ENCODE data around the gene STON1. TPM values are rescaled to one million over a fixed set of nuclear protein-coding genes. Genes with fewer than 3 reads are reported as not detected.
"Not testable (repeated sequence)": the region's sequence is repeated elsewhere in the genome, so short reads cannot be mapped to it uniquely, and the experiment has no call there.

Gene STON1
- total RNA-seq, 8 experiments from 2014 or later, result 3.3 to 70.9 (median 8.5) TPM

DNA sequence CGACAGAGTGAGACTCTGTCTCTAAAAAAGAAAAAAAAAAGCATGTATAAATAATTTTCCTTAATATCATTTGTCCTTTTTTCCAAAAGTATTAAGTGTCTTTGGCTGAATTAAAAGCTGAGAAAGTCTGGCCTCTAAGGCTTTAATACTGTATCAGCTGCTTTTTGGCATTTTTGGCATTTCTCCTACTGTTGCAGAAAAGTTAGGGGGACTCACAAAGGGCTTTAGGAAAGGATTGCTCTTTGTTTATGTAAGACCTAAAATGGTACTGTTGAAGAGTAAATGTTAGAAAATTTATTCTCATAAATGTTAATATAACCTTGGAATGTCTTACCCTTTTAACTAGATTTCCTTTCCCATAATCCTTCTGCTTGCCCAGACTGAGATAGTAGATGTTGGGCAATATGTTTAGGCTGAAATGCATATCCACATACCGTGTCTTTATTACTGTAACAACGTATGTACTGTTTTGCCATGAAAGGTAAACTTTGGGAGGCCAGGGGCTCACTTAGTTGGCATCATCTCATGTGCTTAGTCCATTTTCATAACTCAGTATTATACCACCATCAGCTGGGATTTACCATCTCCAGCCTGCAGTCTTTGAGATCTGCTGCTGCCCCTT lies 18.0 kb upstream of the STON1 start:
- Histone ChIP-seq H3K27ac (no peak overlapping the region), H3K4me1 (replicated peaks in 1 of 2) (peaks cover 5 to 6% of the 10 kb centered on the region in 2 donors), H3K4me3 (no peak overlapping the region)
- WGBS, 10 experiments, result 60 to 100% (median 86%) methylated on average over 1 to 3 of the region's 3 CpGs
- ATAC-seq (replicated peaks in 6 of 8), result no peak
- in situ Hi-C loops (cut with MboI; ENCODE audit: low pct_unique_long_range_greater_than_20kb in 2 of 9, low sequenced_read_pairs in 9 of 9, unreplicated experiment in 9 of 9), result no loop called here

- Histone ChIP-seq H3K4me1 (replicated peaks in 1 of 2) (peaks cover 5 to 6% of the 10 kb centered on the region in 2 donors), H3K27ac (no peak overlapping the region), H3K4me3 (no peak overlapping the region)
- in situ Hi-C loops (cut with MboI; ENCODE audit: low pct_unique_long_range_greater_than_20kb in 2 of 9, low sequenced_read_pairs in 9 of 9, unreplicated experiment in 9 of 9), result no loop called here
- 17 to 100% (median 93%) methylated on average over 1 to 4 of the region's 4 CpGs; no CpG with 5 or more reads in 1 of the 10 experiments for WGBS, 10 experiments
- no peak for ATAC-seq (replicated peaks in 6 of 8)
Observed at GRCh38 chr2:48512571-48512970, 17.4 kb upstream of the STON1 start.

GRCh38 chr2:48514348-48515003 lies 15.5 kb upstream of the STON1 start:
- no peak for ATAC-seq (replicated peaks in 6 of 8)
- Histone ChIP-seq H3K4me3 (no peak overlapping the region), H3K4me1 (replicated peaks in 1 of 2) (no peaks in the 10 kb centered on the region), H3K27ac (no peak overlapping the region)
- in situ Hi-C loops (cut with MboI; ENCODE audit: low pct_unique_long_range_greater_than_20kb in 2 of 9, low sequenced_read_pairs in 9 of 9, unreplicated experiment in 9 of 9), result no loop called here
- 71 to 100% (median 93%) methylated on average over 2 to 9 of the region's 9 CpGs for WGBS, 10 experiments

DNA sequence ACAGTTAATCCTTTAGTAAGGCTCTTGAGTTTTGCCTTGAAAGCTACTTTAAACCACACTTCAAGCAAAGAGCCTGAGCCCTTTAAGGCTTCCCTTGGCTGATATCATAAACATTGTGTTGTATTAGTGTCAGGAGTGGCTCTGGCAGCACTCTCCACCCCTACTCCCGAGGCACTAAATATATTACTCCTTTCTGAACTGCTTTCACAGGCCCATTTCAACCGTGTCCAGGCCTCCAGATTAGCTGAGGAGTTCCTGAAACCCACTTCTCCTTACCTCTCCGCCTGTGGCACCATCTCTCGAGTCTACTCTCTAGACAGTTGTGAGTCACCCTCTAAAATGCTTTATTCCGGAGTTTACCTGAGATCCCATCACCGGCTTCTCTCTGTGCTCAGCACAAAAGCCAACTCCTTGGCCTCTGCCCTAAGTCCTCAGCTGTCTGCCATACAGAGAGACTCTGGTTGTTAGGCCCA lies 14.4 kb upstream of the STON1 start:
- ATAC-seq (replicated peaks in 6 of 8), result no peak
- 70 to 100% (median 92%) methylated on average over 1 to 6 of the region's 6 CpGs; no CpG with 5 or more reads in 5 of the 10 experiments for WGBS, 10 experiments
- Histone ChIP-seq H3K4me3 (no peak overlapping the region), H3K27ac (no peak overlapping the region), H3K4me1 (replicated peaks in 1 of 2) (no peaks in the 10 kb centered on the region)
- in situ Hi-C loops (cut with MboI; ENCODE audit: low pct_unique_long_range_greater_than_20kb in 2 of 9, low sequenced_read_pairs in 9 of 9, unreplicated experiment in 9 of 9), result no loop called here

- 20 to 100% (median 86%) methylated on average over 1 to 11 of the region's 11 CpGs for WGBS, 10 experiments
- no peaks in the 10 kb centered on the region for H3K4me1 ChIP-seq (replicated peaks in 1 of 2)
- H3K27ac ChIP-seq, result no peak overlapping the region
- H3K4me3 ChIP-seq, result no peak overlapping the region
- in situ Hi-C loops (cut with MboI; ENCODE audit: low pct_unique_long_range_greater_than_20kb in 2 of 9, low sequenced_read_pairs in 9 of 9, unreplicated experiment in 9 of 9), result no loop called here
- ATAC-seq (replicated peaks in 6 of 8), result no peak
Observed at GRCh38 chr2:48519593-48519992, 10.4 kb upstream of the STON1 start.

GRCh38 chr2:48524756-48525155 lies 5.2 kb upstream of the STON1 start:
- ATAC-seq (replicated peaks in 6 of 8); in situ Hi-C loops (cut with MboI; ENCODE audit: low pct_unique_long_range_greater_than_20kb in 2 of 9, low sequenced_read_pairs in 9 of 9, unreplicated experiment in 9 of 9); H3K4me3 ChIP-seq; H3K27ac ChIP-seq: not testable (repeated sequence)
- WGBS, 10 experiments, result 75 to 100% (median 88%) methylated on average over 1 of the region's 3 CpGs; no CpG with 5 or more reads in 6 of the 10 experiments
- H3K4me1 ChIP-seq (replicated peaks in 1 of 2), result peaks cover 14 to 20% of the 10 kb centered on the region in 2 donors

DNA sequence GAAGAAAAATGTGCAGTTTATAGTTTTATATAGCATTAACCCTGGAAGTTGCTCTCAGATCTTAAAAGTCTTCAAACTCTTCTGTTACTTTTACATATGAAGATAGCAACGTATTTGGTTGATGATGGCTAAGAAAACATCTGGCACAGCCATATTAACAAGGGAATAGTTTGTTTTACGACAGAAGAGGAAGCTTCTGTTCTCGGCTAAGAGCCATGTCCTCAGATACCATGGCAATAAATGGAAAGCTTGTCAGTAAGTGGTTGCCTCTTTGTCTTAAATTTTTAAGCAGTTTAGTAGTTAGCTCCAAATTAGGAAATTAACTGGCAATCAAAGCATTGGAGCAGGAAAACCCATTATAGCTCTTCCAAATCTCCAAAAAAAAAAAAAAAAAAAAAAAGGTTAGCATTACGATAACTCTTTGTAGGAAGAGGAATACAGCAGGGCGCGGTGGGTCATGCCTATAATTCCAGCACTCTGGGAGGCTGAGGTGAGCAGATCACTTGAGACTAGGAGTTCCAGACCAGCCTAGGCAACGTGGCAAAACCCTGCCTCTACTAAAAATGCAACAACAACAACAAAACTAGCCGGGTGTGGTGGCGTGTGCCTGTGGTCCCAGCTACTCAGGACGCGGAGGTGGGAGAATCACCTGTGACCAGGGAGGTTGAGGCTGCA lies 4.5 kb upstream of the STON1 start:
- in situ Hi-C loops (cut with MboI; ENCODE audit: low pct_unique_long_range_greater_than_20kb in 2 of 9, low sequenced_read_pairs in 9 of 9, unreplicated experiment in 9 of 9), result no loop called here
- no peak for ATAC-seq (replicated peaks in 6 of 8)
- Histone ChIP-seq H3K27ac (no peak overlapping the region), H3K4me1 (replicated peaks in 1 of 2) (peaks cover 14 to 20% of the 10 kb centered on the region in 2 donors), H3K4me3 (no peak overlapping the region)
- 14 to 86% (median 76%) methylated on average over 1 to 10 of the region's 11 CpGs for WGBS, 10 experiments

- Histone ChIP-seq H3K27ac (no peak overlapping the region), H3K4me3 (no peak overlapping the region), H3K4me1 (replicated peaks in 1 of 2) (peaks cover 14 to 22% of the 10 kb centered on the region in 2 donors)
- ATAC-seq (replicated peaks in 6 of 8), result peak in 3 of 8 experiments; percentile 18 to 41 (median 36)
- WGBS, 10 experiments, result 0 to 100% (median 52%) methylated on average over 1 to 2 of the region's 2 CpGs; no CpG with 5 or more reads in 2 of the 10 experiments
- in situ Hi-C loops (cut with MboI; ENCODE audit: low pct_unique_long_range_greater_than_20kb in 2 of 9, low sequenced_read_pairs in 9 of 9, unreplicated experiment in 9 of 9), result no loop called here
Observed at GRCh38 chr2:48527226-48527885, 2.6 kb upstream of the STON1 start.

GRCh38 chr2:48528431-48528830 lies 1.5 kb upstream of the STON1 start:
- Histone ChIP-seq H3K4me3 (no peak overlapping the region), H3K4me1 (replicated peaks in 1 of 2) (peaks cover 14 to 22% of the 10 kb centered on the region in 2 donors), H3K27ac (no peak overlapping the region)
- no peak for ATAC-seq (replicated peaks in 6 of 8)
- in situ Hi-C loops (cut with MboI; ENCODE audit: low pct_unique_long_range_greater_than_20kb in 2 of 9, low sequenced_read_pairs in 9 of 9, unreplicated experiment in 9 of 9), result no loop called here
- WGBS, 10 experiments, result 67 to 100% (median 89%) methylated on average over 1 to 5 of the region's 5 CpGs; no CpG with 5 or more reads in 2 of the 10 experiments

DNA sequence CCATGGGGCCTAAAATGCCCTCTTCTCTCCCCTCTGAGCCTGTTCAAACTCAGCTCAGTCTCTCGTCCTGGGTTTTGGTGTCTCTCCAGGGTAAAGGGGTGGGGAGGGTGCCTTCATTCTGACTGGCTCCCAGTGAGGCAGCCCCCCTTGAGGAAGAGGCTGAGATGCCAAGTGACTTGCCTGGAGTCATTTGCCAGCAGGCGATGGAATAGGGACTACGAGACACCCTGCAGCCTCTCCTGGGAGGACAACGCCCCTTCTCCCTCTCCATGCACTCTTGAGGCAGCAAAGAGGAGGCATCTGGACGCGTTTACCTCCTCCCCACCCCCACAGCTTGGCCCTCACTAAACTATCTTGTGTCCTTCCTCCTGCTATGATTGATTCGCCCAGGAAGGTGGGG lies 760 bp upstream of the STON1 start:
- 0 to 100% (median 35%) methylated on average over 1 to 4 of the region's 7 CpGs; no CpG with 5 or more reads in 4 of the 10 experiments for WGBS, 10 experiments
- ATAC-seq (replicated peaks in 6 of 8), result peak in 3 of 8 experiments; percentile 13 to 42 (median 13)
- H3K27ac ChIP-seq, result no peak overlapping the region
- peak overlapping the region in 4 of 5 donors; percentile 49 to 81 (median 64) for H3K4me3 ChIP-seq
- H3K4me1 ChIP-seq (replicated peaks in 1 of 2), result peaks cover 14 to 22% of the 10 kb centered on the region in 2 donors
- in situ Hi-C loops (cut with MboI; ENCODE audit: low pct_unique_long_range_greater_than_20kb in 2 of 9, low sequenced_read_pairs in 9 of 9, unreplicated experiment in 9 of 9), result no loop called here

DNA sequence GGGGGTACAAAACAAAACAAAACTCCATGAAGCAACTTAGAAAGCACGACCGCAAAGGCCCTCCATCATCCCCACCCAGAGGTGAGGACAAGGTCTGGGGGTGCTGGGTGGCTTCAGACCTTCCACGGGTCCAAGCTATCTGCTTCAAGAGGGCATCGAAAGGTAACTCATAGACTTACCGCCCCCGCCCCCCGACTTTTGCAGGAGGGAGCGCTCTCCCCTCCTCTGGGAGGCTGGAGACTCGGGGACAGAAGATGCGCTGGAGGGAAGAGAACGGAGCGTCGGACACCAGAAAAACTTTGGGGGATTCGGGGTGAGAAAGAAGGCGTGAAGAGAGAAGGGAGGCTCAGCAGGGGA lies 300 bp upstream of the STON1 start:
- peaks cover 14 to 22% of the 10 kb centered on the region in 2 donors for H3K4me1 ChIP-seq (replicated peaks in 1 of 2)
- 33% methylated on average over 2 of the region's 15 CpGs; no CpG with 5 or more reads in 9 of the 10 experiments for WGBS, 10 experiments
- H3K27ac ChIP-seq, result peak overlapping the region in 1 of 2 donors; percentile 72
- in situ Hi-C loops (cut with MboI; ENCODE audit: low pct_unique_long_range_greater_than_20kb in 2 of 9, low sequenced_read_pairs in 9 of 9, unreplicated experiment in 9 of 9), result no loop called here
- ATAC-seq (replicated peaks in 6 of 8), result peak in 1 of 8 experiments; percentile 13
- peak overlapping the region; percentile 49 to 81 (median 69) for H3K4me3 ChIP-seq

DNA sequence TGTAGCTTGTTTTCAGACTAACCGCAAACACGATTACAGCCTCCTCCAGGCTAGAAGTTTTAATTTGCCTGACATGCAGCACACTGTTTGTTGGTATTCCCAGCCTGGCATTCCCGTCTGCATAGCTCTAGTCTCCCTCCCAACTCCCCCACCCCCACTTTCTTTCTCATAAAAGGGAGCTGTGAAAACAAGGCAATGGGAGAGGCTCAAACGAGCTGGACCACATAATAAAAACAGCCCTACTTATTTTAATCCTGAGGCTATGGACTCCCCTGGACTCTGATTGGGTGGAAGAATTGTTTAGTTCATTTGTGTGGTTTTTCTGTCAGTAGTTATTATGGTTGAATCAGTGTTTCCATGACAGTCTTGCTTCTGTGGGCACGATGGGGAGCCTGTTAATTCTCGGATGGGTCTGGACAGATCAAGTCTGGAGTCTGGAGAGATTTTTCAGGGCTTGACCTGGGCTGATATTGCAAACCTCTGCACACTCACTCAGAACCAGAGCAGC lies 1.2 kb downstream of the STON1 start:
- WGBS, 10 experiments, result 0 to 13% (median 1%) methylated on average over 1 to 5 of the region's 6 CpGs; no CpG with 5 or more reads in 2 of the 10 experiments
- Histone ChIP-seq H3K4me3 (peak overlapping the region; percentile 49 to 81 (median 69)), H3K27ac (peak overlapping the region in 1 of 2 donors; percentile 13)

More for the DNA sequence above, 1.2 kb downstream of the STON1 start:
- in situ Hi-C loops (cut with MboI; ENCODE audit: low pct_unique_long_range_greater_than_20kb in 2 of 9, low sequenced_read_pairs in 9 of 9, unreplicated experiment in 9 of 9), result no loop called here
- ATAC-seq (replicated peaks in 6 of 8), result peak; percentile 50 to 66 (median 59)
- peaks cover 14 to 22% of the 10 kb centered on the region in 2 donors for H3K4me1 ChIP-seq (replicated peaks in 1 of 2)
